ENCODE data around the gene NKAIN4. TPM values are rescaled to one million over a fixed set of nuclear protein-coding genes. Genes with fewer than 3 reads are reported as not detected.
A peak's percentile ranks its signal among the peaks of the same experiment; 100 is the strongest.

NKAIN4 gene
- total RNA-seq, 1 experiment from 2014 or later, result not detected

DNA sequence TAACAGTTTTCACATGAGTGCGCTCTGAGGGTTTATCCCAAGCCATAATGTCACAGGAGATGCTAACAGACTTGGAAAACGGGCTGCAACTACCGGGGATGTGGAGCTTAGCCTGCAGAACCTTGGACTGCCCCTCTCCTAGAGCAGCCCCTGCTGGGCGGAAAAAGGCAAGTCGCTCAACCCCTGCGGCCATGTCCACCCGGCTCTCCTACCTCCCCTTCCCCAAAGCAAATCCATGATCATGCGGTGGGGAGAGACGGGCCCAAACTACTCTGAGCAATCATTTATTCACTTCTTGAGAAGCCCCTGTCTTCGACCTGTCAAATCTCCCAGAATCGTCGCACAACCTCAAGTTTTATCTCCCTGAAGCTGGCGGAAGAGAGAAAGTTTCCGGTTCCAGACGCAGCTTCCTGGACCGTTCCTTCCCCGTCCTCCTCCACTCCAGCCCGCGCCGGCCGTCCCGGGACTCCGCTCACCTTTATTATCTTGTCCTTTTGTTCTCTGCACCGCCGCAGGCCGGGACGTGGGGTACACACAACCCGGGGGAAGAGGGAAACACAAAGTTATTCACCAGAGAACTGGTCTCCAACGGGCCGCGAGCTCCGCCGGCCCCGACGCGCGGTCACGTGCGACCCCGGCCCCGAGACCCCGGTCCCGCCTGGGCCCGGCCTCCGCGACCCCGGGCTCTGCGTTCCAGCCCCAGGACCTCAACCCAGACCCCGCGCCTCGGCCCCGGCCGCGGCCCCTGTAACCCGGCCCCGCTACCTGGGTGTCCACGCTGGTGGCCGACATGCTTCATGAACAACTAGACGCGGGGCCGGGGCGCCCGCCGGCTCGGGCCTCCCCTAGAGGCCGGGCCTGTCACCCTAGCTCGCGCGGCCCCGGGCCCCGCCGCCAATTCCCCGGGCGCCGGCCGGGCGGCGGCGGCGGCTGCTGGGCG lies 38.9 kb downstream of the NKAIN4 start:
- TSS peak; percentile 64 for BruUV-seq (replicated peaks)
- Histone ChIP-seq H3K9ac (ENCODE audit: low read length) (peak overlapping the region; percentile 98), H3K27me3 (ENCODE audit: low read length) (no peaks in the 10 kb centered on the region), H3K4me2 (ENCODE audit: low read length) (peak overlapping the region; percentile 97), H3K4me1 (ENCODE audit: insufficient read depth, low read length) (peaks cover 36% of the 10 kb centered on the region), H4K20me1 (ENCODE audit: low read length) (peaks cover 46% of the 10 kb centered on the region), H3K9me2 (replicated peaks; ENCODE audit: low read length) (no peaks in the 10 kb centered on the region), H3K4me3 (ENCODE audit: low read length) (peak overlapping the region; percentile 100), H2AFZ (ENCODE audit: low read length) (peak overlapping the region; percentile 66), H3K9me3 (ENCODE audit: low read length) (no peaks in the 10 kb centered on the region), H3K79me2 (ENCODE audit: low read length) (peaks cover 54% of the 10 kb centered on the region), H3K36me3 (ENCODE audit: low read depth, low read length) (peaks cover 34% of the 10 kb centered on the region), H3F3A (ENCODE audit: low read length, unreplicated experiment) (no peaks in the 10 kb centered on the region), H3K27ac (ENCODE audit: low read length) (peak overlapping the region; percentile 31)
- POLR2A ChIA-PET (ENCODE audit: unreplicated experiment), result interaction anchor here (0.5 to 0.6 kb wide), 3 partner anchors 24 to 593 kb away, joined by 3 to 10 read pairs (median 5); no protein-coding TSS in a partner anchor
- TF ChIP-seq CTCF (conservative IDR thresholded peaks at IDR 0.05; ENCODE audit: low read depth, low read length), result peak; percentile 66
- TF ChIP-seq EZH2phosphoT487 (IDR thresholded peaks at IDR 0.05; ENCODE audit: borderline replicate concordance, low read length), result no peak
- DNase-seq (peak; percentile 53), ATAC-seq (peak; percentile 47)
- CTCF ChIA-PET, result interaction anchor here (0.5 to 1.3 kb wide), 7 partner anchors 8 to 243 kb away, joined by 3 to 6 read pairs (median 3); no protein-coding TSS in a partner anchor
- intact Hi-C loops (cut with micrococcal nuclease), result loop anchor here (1.0 to 2.0 kb wide), 2 partner anchors 19 to 33 kb away; no protein-coding TSS in a partner anchor

GRCh38 chr20:63214514-63214913 lies 39.7 kb downstream of the NKAIN4 start:
- Histone ChIP-seq H4K20me1 (ENCODE audit: low read length) (peaks cover 54% of the 10 kb centered on the region), H3K36me3 (ENCODE audit: low read depth, low read length) (peaks cover 42% of the 10 kb centered on the region), H3K4me1 (ENCODE audit: insufficient read depth, low read length) (peaks cover 36% of the 10 kb centered on the region), H3K9me2 (replicated peaks; ENCODE audit: low read length) (no peaks in the 10 kb centered on the region), H3K9me3 (ENCODE audit: low read length) (no peaks in the 10 kb centered on the region), H3K79me2 (ENCODE audit: low read length) (peaks cover 62% of the 10 kb centered on the region), H3K27ac (ENCODE audit: low read length) (no peak overlapping the region), H3K4me2 (ENCODE audit: low read length) (peak overlapping the region; percentile 97), H3F3A (ENCODE audit: low read length, unreplicated experiment) (no peaks in the 10 kb centered on the region), H2AFZ (ENCODE audit: low read length) (no peak overlapping the region), H3K4me3 (ENCODE audit: low read length) (peak overlapping the region; percentile 100), H3K9ac (ENCODE audit: low read length) (peak overlapping the region; percentile 98), H3K27me3 (ENCODE audit: low read length) (no peaks in the 10 kb centered on the region)
- DNase-seq, result no peak
- POLR2A ChIA-PET (ENCODE audit: unreplicated experiment), result interaction anchor here (0.5 to 0.6 kb wide), 2 partner anchors 138 to 594 kb away, joined by 5 to 10 read pairs; no protein-coding TSS in a partner anchor
- CTCF ChIA-PET, result interaction anchor here (0.7 to 1.3 kb wide), 4 partner anchors 16 to 242 kb away, joined by 3 to 6 read pairs (median 4); no protein-coding TSS in a partner anchor
- BruUV-seq (replicated peaks), result no TSS peak
- intact Hi-C loops (cut with micrococcal nuclease), result loop anchor here (2.0 kb wide), 1 partner anchor 32 kb away; no protein-coding TSS in a partner anchor
- TF ChIP-seq EZH2phosphoT487 (IDR thresholded peaks at IDR 0.05; ENCODE audit: borderline replicate concordance, low read length), result no peak
- TF ChIP-seq CTCF (conservative IDR thresholded peaks at IDR 0.05; ENCODE audit: low read depth, low read length), result no peak
- TF ChIP-seq EZH2 (IDR thresholded peaks at IDR 0.05; ENCODE audit: low read length, unreplicated experiment), result no peak
- no peak for ATAC-seq
